Renal cortex interstitium (tissue), 11 donors: ENCODE measurements around the gene PSMD13. TPM values are rescaled to one million over a fixed set of nuclear protein-coding genes. Genes with fewer than 3 reads are reported as not detected.

ENCODE experiments used
- DNase-seq, 11 donors: peaks; one replicate each; pipeline ENCODE4 v3.0.0-alpha.2; 2013; ENCODE audit warnings: low read depth in 9 of 11, low spot score in 4 of 11; ENCODE audit errors: extremely low read depth in 1 of 11
- polyA plus RNA-seq, 3 donors: library from polyadenylated mRNA; unstranded; fragments of 120-200 nt; gene quantifications; one replicate each; pipeline ENCODE4 v1.2.1, GENCODE V29; 2013; ENCODE audit not compliant: insufficient read length in 3 of 3

Gene PSMD13
- polyA plus RNA-seq, 3 donors = 132 to 155 (median 152) TPM

DNA sequence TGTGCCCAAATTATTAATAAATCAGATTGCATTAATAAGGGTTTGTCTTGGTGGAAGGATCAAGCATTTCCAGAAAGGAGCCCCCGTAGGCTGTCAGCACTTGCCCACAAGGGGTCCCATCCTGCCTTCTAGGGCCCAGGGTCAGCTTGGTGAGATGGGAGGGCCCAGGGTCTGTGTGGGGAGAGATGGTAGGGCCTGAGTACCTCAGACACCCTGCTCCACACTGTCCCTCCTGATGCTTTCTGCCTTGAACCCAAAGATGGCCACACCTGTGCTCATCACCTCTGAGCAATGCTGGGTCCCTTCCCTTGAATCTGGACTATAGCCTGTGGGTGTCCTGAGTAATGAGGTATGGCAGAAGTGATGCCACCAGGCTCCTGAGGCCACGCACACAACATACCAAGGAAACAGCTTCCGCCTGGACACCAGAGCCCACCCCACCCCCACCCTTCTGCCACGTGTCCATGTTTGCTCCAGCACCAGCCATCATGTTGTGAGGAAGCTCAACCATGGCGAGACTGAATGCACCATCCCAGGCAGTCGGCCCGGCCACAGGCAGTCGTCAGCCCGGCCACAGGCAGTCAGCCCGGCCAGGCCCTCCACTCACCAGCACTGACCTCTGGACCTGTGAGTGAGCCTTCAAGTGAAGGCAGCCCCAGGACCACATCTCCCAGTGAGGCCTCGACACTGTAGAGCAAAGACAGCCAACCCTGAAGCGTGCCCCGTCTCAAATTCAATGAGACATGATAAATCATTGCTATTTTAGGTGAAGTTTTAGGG is 36.4 kb upstream of the PSMD13 start:
- DNase-seq = no peak

DNA sequence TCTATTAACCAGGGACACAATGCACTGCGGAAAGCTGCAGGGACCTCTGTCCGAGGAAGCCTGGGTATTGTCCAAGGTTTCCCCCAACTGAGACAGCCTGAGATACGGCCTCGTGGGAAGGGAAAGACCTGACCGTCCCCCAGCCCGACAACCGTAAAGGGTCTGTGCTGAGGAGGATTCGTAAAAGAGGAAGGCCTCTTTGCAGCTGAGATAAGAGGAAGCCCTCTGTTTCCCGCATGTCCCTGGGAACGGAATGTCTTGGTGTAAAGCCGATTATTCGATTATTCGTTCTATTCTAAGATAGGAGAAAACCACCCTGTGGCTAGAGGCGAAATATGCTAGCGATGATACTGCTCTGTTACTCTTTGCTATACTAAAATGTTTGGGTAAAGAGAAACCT is 34.8 kb upstream of the PSMD13 start:
- DNase-seq = no peak

GRCh38 chr11:202490-202889 is 34.3 kb upstream of the PSMD13 start:
- no peak for DNase-seq

DNA sequence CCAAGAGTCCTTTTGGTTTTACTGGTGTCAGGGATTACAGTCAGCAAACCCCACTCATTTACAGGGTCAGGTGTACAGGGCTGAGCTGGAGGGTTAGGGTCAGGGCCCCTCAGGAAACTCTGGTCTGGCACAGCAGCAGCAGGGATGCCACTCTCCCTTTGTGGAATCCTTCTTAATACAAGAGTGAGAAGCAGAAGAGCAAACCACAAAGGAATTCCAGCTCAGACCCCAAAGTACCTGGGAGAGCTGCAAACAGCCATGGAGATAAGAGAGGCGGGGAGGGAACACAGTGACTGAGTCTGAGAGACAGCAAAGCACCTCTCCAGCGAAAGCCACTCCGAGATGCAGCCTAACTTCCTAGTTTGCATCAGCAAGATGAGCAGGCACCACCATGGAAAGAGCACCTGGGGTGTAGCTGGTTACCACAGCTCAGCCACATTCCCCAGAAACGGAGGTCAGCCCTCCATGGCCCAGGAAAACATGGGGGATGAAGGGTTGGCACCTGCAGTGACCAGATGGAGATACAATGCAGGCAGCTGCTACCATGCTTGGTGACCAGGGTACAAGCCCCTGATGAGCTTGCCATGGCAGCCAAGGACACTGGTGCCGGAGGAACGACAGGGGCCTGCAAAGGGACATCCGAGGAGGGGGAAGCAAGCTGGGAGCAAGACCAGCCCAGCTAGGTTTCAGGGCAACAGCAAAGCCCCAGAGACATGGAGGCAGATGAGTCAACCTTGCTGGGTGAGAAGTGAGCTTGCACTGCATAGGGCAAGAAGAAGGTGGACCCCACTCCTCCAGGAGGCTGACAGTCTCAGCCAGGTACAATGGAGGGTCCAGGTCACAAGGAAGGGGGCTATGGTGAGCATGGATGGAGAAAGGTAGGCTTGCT is 33.5 kb upstream of the PSMD13 start:
- DNase-seq = no peak

DNA sequence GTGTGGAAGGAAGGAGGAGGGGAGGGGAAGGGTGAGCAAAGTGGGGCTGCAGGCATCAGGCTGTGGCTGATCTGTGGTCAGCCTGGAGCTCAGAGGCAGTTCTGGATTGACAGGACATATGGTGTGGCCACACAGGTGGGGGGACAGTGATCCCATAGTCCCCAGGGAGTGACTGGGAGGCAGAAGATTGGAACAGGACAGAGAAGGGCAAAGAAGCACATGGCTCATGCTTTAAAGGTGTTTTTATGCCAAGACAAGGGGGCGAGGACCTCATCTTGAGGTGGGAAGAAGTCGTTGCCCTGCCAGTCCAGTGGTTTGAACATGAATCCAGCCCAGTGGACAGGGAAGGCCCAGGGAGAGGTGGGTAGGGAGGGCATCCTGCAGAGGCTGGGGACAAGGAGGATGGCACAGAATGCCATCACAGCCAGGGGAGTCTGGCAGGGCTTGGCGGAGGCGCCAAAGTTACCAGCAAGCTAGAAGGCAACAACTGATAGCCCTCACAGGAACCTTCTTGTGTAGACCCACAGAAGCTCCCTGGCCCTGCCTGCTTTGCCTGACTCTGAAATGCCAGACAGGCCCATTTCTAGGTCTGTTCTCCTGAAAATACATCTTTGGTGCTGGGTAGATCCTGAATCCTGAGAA is 32.7 kb upstream of the PSMD13 start:
- DNase-seq = no peak

DNA sequence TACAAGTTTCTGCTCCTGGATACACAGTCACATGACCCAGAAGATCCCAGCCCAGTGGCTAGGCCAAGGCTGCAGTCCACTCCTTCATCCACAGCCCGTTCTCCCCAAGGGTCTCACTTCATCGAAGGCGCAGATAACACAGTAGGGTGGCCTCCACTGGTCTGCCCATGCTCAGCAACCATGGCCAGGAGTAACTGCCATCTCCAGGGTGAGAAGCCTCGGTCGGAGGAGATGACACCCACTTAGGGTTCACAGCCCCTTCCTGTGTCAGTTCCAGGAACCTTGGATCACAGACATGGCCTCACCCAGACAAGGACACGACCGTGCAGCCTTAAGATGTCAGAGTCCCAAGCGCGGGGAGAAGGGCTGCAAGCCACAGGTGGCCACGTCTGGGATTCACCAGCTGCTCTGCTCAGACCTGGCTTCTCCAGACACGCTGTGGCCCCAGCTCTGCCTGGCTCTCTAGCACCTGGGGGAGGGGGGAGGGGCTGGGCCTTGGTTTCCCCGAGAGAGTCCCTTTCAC is 32.1 kb upstream of the PSMD13 start:
- no peak for DNase-seq

DNA sequence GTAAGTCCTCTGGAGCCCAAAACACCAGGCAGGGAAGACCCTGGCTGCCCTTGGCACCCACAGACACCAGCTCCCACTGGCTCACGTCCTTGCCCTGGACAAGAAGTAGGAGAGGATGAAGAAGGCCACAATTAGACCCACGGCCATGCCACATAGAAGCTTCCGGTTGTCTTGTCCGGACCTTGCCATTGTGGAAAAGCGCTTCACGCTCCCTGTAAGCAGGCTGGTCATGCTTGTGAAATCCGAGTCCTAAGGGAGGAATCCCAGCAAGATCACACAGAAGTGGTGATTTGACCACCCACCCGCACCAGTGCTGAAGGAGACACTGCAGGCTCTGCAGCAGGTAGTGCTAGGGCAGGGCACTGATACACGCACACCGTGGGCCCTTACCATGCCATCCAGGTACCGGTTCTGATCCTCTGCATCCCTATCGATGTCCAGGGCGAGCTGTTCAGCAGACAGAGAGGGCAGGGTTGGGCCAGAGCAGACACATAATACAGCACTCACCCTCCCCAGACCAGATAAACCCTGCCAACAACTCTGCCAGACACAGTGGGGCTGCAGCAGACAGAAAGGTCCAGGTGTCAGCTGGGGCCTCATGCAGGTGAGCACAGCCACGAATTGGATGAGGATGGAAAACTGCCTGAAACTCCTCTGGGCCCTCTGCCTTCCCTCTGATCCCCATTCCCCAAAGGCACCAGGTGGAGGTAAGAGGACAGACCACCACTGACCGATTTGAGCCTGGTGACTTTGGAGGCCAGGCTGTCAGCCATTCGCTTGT is 31.4 kb upstream of the PSMD13 start:
- DNase-seq = no peak

DNA sequence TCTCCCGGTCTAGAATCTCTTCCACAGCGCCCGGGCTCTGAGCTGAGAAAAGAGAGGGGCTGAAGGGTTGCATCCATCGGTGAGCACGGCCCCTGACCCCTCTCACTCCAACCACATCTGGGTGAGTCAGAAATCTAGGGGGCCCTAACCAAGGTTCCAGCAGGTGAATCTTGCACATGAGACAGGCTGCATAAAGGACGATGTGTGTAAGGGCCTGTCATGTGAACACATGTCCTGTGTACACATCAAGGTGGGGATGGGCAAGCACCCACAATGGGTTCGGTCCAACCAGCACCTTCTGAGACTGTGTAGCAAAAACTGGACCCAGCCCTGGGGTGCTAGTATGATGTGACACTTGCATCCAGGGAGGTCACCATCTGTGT is 30.8 kb upstream of the PSMD13 start:
- DNase-seq = no peak

GRCh38 chr11:206526-207207 is 30.1 kb upstream of the PSMD13 start:
- peak in 1 of 11 donors; percentile 12 for DNase-seq

GRCh38 chr11:207208-207862 is 29.4 kb upstream of the PSMD13 start, which contains the start of the genes BET1L and RIC8A:
Gene BET1L, minus strand, starts transcription at chr11:207399. Its CDS starts 78 bp downstream, at chr11:207321.
Gene RIC8A, plus strand, starts transcription at chr11:207708. Its CDS starts 1,147 bp downstream, at chr11:208855.
- DNase-seq = peak; percentile 83 to 97 (median 94)

GRCh38 chr11:207863-208180 is 29.0 kb upstream of the PSMD13 start:
- DNase-seq = peak in 6 of 11 donors; percentile 16 to 21 (median 18)

DNA sequence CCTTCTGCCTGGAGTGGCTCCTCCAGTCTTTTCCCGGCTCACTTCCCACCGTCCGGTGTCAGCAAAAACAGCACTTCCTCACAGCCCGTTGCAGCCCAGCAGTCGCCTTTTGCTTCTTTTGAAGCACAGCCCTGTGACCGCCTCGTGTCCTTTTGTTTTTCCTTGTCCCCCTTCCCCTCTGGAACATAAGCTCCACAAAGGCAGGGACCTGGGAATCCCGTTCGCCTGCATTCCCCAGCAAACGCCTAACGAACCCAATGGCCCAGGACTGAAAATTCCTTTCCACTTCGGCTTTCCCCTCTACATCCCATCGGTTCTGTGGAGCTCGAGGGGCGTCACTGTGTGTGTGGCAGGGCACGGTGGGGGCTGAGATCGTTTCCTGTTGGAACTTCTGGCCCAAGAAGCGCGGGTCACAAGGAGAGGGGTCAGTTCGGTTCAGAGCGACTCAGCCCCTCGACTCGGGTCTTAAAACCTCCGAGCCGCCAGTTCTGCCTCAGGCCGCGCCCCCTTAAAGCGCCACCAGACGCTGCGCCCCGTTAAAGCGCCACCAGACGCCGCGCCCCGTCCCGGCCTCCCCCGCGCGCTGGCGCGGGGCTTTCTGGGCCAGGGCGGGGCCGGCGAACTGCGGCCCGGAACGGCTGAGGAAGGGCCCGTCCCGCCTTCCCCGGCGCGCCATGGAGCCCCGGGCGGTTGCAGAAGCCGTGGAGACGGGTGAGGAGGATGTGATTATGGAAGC is 28.4 kb upstream of the PSMD13 start:
- DNase-seq = peak; percentile 53 to 84 (median 70)

DNA sequence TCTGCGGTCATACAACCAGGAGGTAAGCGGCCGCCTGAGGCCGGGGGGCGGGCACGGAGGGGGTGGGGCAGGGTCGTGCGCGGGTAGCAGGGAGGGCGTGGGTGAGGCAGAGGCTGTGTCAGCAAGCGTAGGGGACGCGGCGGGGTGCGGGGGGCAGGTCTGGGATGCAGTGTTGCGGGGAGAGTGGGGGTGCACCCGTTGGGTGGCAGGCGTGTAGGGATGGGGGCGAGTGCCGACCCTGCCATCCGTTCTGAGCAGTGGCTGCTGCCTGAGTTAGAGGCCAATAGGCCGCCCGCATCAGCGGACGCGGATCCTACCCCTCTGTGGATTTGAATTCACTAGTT is 27.9 kb upstream of the PSMD13 start:
- no peak for DNase-seq

GRCh38 chr11:209275-210121 is 27.3 kb upstream of the PSMD13 start:
- DNase-seq = no peak

DNA sequence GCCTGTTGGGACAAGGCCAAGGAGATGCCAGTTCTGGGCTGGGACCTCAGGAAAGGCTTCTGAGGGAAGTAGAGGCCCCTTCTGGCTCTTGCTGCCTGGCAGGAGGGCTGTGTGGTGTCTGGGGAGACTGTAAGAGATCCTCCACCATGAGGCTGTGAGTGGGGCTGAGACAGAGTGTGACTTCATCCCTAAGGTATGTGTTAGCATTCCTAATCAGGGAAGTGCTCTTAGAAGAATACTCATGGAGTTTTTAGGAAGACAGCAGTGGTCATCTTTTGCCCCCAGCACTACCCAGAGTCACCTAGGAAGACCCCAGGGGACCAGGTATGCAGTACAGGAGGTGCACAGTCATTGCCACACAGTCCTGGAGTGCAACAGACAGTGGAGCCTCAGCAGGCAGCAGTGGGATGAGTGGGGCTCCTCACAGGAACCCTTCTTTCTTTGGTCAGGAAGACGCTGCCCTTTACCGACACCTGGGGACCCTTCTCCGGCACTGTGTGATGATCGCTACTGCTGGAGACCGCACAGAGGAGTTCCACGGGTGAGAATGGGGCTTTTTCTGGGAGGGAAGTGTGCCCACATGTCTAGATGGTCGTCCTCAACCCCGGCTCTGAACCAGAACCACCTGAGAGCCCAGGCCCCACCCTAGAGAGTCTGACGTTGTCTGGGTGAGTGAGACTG is 26.5 kb upstream of the PSMD13 start:
- no peak for DNase-seq

DNA sequence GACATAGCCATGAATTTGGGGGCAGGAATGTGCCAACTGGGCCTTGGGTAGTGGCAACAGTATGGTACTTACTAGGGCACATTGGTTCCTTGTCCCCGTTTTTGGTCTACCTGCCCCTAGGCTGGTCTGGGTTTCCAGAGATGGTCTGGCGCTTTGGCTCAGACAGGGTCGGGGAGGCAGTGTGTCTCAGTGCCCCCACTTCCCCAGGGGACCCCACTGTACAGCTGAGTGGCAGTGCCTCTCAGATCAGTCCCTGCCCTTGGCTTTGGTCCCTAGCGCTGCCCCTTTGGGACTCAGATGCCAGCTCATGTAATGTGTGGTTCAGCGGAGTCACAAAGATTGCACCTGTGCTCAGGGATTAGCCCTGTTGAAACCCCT is 26.0 kb upstream of the PSMD13 start:
- no peak for DNase-seq
